HepG2 (cell line): ENCODE results near the gene SLC7A10. TPM values are rescaled to one million over a fixed set of nuclear protein-coding genes. Genes with fewer than 3 reads are reported as not detected.
A peak's percentile ranks its signal among the peaks of the same experiment; 100 is the strongest.

Source experiments
- ATM ChIP-seq: fragments of 450-650 bp; IDR thresholded peaks from 2 replicates; pipeline ENCODE4 v1.7.1; 2017; ENCODE audit warnings: mild to moderate bottlenecking, borderline replicate concordance
- BRCA1 ChIP-seq: sonication (generic); formaldehyde crosslinking; IDR thresholded peaks from 2 replicates; pipeline ENCODE4 v1.4.0; 2020; ENCODE audit warnings: missing genetic modification reagents
- CHCHD3 ChIP-seq: sonication (generic); formaldehyde crosslinking; IDR thresholded peaks from 2 replicates; pipeline ENCODE4 v1.8.0; 2022; ENCODE audit warnings: mild to moderate bottlenecking, missing genetic modification reagents, moderate library complexity
- FOXJ3 ChIP-seq: sonication (generic); formaldehyde crosslinking; IDR thresholded peaks from 2 replicates; pipeline ENCODE4 v1.4.0; 2020; ENCODE audit warnings: missing genetic modification reagents, mild to moderate bottlenecking, borderline replicate concordance
- GABPA ChIP-seq, 2 experiments: IDR thresholded peaks; 2 replicates each; pipeline ENCODE4 v1.6.1; 2011 to 2016; ENCODE audit warnings: low read depth in 2 of 2, low read length in 1 of 2, missing biosample characterization in 1 of 2, missing genetic modification characterization in 1 of 2
- KDM3A ChIP-seq: IDR thresholded peaks from 2 replicates; pipeline ENCODE4 v1.6.1; 2018; ENCODE audit warnings: low read depth, missing compliant biosample characterization
- KDM5B ChIP-seq: sonication (generic); formaldehyde crosslinking; IDR thresholded peaks from 2 replicates; pipeline ENCODE4 v1.4.0; 2020; ENCODE audit warnings: missing genetic modification reagents, mild to moderate bottlenecking, borderline replicate concordance
- MAFG ChIP-seq: sonication (generic); formaldehyde crosslinking; IDR thresholded peaks from 2 replicates; pipeline ENCODE4 v1.5.1; 2020; ENCODE audit warnings: mild to moderate bottlenecking, missing genetic modification reagents
- MXD4 ChIP-seq: IDR thresholded peaks from 2 replicates; pipeline ENCODE4 v1.6.1; 2016; ENCODE audit warnings: mild to moderate bottlenecking, missing biosample characterization, missing genetic modification reagents
- NONO ChIP-seq, 2 experiments: fragments of 450-650 bp in 1 of 2; sonication (generic) in 1 of 2; formaldehyde crosslinking in 1 of 2; IDR thresholded peaks in 1 of 2; conservative IDR thresholded peaks in 1 of 2; 2 replicates each; pipeline versions ENCODE4 v1.6.1 to v1.8.0; 2017 to 2022; ENCODE audit warnings: mild to moderate bottlenecking in 1 of 2, missing genetic modification reagents in 1 of 2, moderate library complexity in 1 of 2
- ONECUT2 ChIP-seq: sonication (generic); formaldehyde crosslinking; IDR thresholded peaks from 2 replicates; pipeline ENCODE4 v1.4.0; 2020; ENCODE audit warnings: missing genetic modification reagents
- SP1 ChIP-seq, 2 experiments: fragments of 450-650 bp in 1 of 2; sonication (generic) in 1 of 2; formaldehyde crosslinking in 1 of 2; IDR thresholded peaks; 2 replicates each; pipeline versions ENCODE4 v1.4.0 to v1.6.1; 2016 to 2020; ENCODE audit warnings: missing genetic modification reagents in 1 of 2
- SRSF4 ChIP-seq: fragments of 200-400 bp; formaldehyde crosslinking; IDR thresholded peaks from one replicate; pipeline ENCODE4 v1.6.1; 2018; ENCODE audit warnings: mild to moderate bottlenecking, low read depth, low read length, moderate library complexity; ENCODE audit not compliant: poor library complexity, severe bottlenecking
- TRIM24 ChIP-seq: sonication (generic); formaldehyde crosslinking; IDR thresholded peaks from 2 replicates; pipeline ENCODE4 v1.8.0; 2022; ENCODE audit warnings: mild to moderate bottlenecking, missing genetic modification reagents
- ZMAT3 ChIP-seq: sonication (generic); formaldehyde crosslinking; conservative IDR thresholded peaks from 2 replicates; pipeline ENCODE4 v1.7.0; 2021; ENCODE audit warnings: missing genetic modification reagents
- ZNF101 ChIP-seq: sonication (generic); formaldehyde crosslinking; IDR thresholded peaks from 2 replicates; pipeline ENCODE4 v1.4.0; 2020; ENCODE audit warnings: mild to moderate bottlenecking, low read depth, missing genetic modification reagents, borderline replicate concordance
- ZNF17 ChIP-seq: sonication (generic); formaldehyde crosslinking; IDR thresholded peaks from 2 replicates; pipeline ENCODE4 v1.5.0; 2020; ENCODE audit warnings: mild to moderate bottlenecking, missing genetic modification reagents
- ZNF430 ChIP-seq: sonication (generic); formaldehyde crosslinking; IDR thresholded peaks from 2 replicates; pipeline ENCODE4 v1.9.0; 2021; ENCODE audit warnings: mild to moderate bottlenecking, missing genetic modification reagents
- ZNF530 ChIP-seq: sonication (generic); formaldehyde crosslinking; IDR thresholded peaks from 2 replicates; pipeline ENCODE4 v1.5.0; 2020; ENCODE audit warnings: low read depth, mild to moderate bottlenecking, missing genetic modification reagents
- ZNF598 ChIP-seq: sonication (generic); formaldehyde crosslinking; IDR thresholded peaks from 2 replicates; pipeline ENCODE4 v1.5.1; 2020; ENCODE audit warnings: mild to moderate bottlenecking, missing genetic modification reagents, borderline replicate concordance
- ZNF709 ChIP-seq: sonication (generic); formaldehyde crosslinking; IDR thresholded peaks from 2 replicates; pipeline ENCODE4 v1.5.0; 2020; ENCODE audit warnings: mild to moderate bottlenecking, missing genetic modification reagents
- ZNF775 ChIP-seq: sonication (generic); formaldehyde crosslinking; IDR thresholded peaks from 2 replicates; pipeline ENCODE4 v1.4.0; 2020; ENCODE audit warnings: missing genetic modification reagents, mild to moderate bottlenecking, moderate library complexity, borderline replicate concordance
- ZNF781 ChIP-seq: sonication (generic); formaldehyde crosslinking; IDR thresholded peaks from 2 replicates; pipeline ENCODE4 v1.5.1; 2020; ENCODE audit warnings: borderline replicate concordance, mild to moderate bottlenecking, missing genetic modification reagents; ENCODE audit errors: not compliant biosample characterization
- ZNF883 ChIP-seq: sonication (generic); formaldehyde crosslinking; IDR thresholded peaks from 2 replicates; pipeline ENCODE4 v1.5.1; 2020; ENCODE audit warnings: mild to moderate bottlenecking, missing genetic modification reagents; ENCODE audit errors: not compliant biosample characterization
- ZZZ3 ChIP-seq: sonication (generic); formaldehyde crosslinking; IDR thresholded peaks from 2 replicates; pipeline ENCODE4 v1.4.0; 2020; ENCODE audit warnings: missing genetic modification reagents, mild to moderate bottlenecking, borderline replicate concordance
- polyA plus RNA-seq, 8 experiments: library from polyadenylated mRNA; depleted of rRNA in 3 of 8; stranded (reverse) in 7 of 8; unstranded in 1 of 8; fragments of >200 nt; fragmentation: Illumina TruSeq in 4 of 8; extraction: Trizol in 4 of 8; gene quantifications; 2 replicates each; pipeline versions ENCODE4 v1.2.1 to v1.2.3, GENCODE V29; 2011 to 2016; ENCODE audit warnings: low read depth in 4 of 8, missing spikeins in 1 of 8, mixed read lengths in 1 of 8; ENCODE audit not compliant: insufficient read depth in 1 of 8
- total RNA-seq, 5 experiments: library from RNA; depleted of rRNA; stranded (reverse); fragments of >200 nt; fragmentation: Illumina TruSeq; extraction: Trizol; gene quantifications; 2 replicates each; pipeline ENCODE4 v1.2.3, GENCODE V29; 2016; ENCODE audit warnings: low read depth in 1 of 5
- TF ChIP-seq, protein P1 (sequence below): IDR thresholded peaks from 2 replicates; pipeline ENCODE4 v1.6.1; 2012; ENCODE audit warnings: inconsistent platforms
- TF ChIP-seq, protein P2 (sequence below): sonication (generic); formaldehyde crosslinking; IDR thresholded peaks from 2 replicates; pipeline ENCODE4 v1.8.1; 2023; ENCODE audit warnings: mild to moderate bottlenecking, missing genetic modification reagents, borderline replicate concordance
- TF ChIP-seq, protein P3 (sequence below): sonication (generic); IDR thresholded peaks from 2 replicates; pipeline ENCODE4 v1.6.1; 2016; ENCODE audit warnings: low read depth, borderline replicate concordance
- TF ChIP-seq, protein P4 (sequence below): IDR thresholded peaks from 2 replicates; pipeline ENCODE4 v1.6.1; 2018; ENCODE audit warnings: missing genetic modification reagents

Gene SLC7A10
- total and polyA plus RNA-seq, 2 of the 13 experiments (the other 11 are each of a cell fraction or from before 2014, with no cell fraction given) = 1.1 to 2.2 TPM

DNA sequence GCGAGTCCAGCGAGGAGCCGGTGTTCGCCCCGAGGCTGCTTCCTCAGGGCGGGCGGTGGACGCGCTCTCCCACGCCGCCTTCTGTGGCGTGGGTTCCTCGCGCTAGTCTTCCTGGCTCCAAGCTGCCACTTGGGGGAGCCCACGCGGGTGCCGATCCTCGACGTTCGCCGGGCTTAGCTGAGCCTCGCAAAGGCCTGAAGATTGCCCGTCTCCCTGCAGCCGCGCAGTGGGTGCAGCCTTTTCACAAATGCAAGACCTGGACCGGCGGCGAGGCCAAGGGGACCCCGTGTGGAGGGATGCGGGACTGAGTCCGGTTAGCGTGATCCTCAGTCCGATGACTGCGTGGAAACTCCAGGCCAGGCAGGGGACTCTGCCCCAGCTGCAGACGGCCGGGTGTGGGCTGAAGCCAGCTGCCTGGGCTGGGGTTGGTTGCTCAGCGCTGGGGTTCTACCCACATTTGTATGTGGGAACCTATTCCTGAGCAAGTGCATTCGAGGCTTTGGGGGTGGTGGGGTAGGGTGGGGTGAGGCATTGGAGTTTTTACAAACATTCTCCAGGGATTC lies 48.2 kb downstream of the SLC7A10 start (continued):
- TF ChIP-seq ATM (no peak), ZNF781 (CRISPR knock-in tag) (no peak), ZNF430 (CRISPR knock-in tag) (peak; percentile 41; the same call in 1 of the 2 replicates), NONO (IDR thresholded peaks at IDR 0.05) (no peak), NONO (CRISPR knock-in tag; conservative IDR thresholded peaks at IDR 0.05) (no peak; the same call in 1 of the 2 replicates), ZZZ3 (CRISPR knock-in tag) (no peak), BRCA1 (CRISPR knock-in tag) (0 out of 2 replicates have a peak, but pooled peaks have one; percentile 8), ZMAT3 (peak; percentile 90), KDM5B (no peak; the same call in 1 of the 2 replicates), FOXJ3 (no peak), CHCHD3 (CRISPR knock-in tag) (no peak), ONECUT2 (CRISPR knock-in tag) (no peak), MXD4 (CRISPR knock-in tag) (no peak), SRSF4 (no peak), ZNF709 (no peak), SP1 (IDR thresholded peaks at IDR 0.05) (no peak), SP1 (CRISPR knock-in tag; IDR thresholded peaks at IDR 0.05) (no peak), ZNF101 (CRISPR knock-in tag) (no peak), ZNF530 (CRISPR knock-in tag) (no peak), MAFG (CRISPR knock-in tag) (no peak), KDM3A (no peak), GABPA (IDR thresholded peaks at IDR 0.05; ENCODE audit: low read depth, low read length) (no peak), GABPA (CRISPR knock-in tag; IDR thresholded peaks at IDR 0.05; ENCODE audit: low read depth) (no peak), ZNF883 (no peak), ZNF775 (CRISPR knock-in tag) (no peak), ZNF598 (CRISPR knock-in tag) (no peak), ZNF17 (no peak), TRIM24 (CRISPR knock-in tag) (no peak)
- TF ChIP-seq, protein P1, sequence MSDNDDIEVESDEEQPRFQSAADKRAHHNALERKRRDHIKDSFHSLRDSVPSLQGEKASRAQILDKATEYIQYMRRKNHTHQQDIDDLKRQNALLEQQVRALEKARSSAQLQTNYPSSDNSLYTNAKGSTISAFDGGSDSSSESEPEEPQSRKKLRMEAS = peak; percentile 22; the same call in 1 of the 2 replicates
- TF ChIP-seq, protein P2, sequence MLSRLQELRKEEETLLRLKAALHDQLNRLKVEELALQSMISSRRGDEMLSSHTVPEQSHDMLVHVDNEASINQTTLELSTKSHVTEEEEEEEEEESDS = no peak
- TF ChIP-seq, protein P3, sequence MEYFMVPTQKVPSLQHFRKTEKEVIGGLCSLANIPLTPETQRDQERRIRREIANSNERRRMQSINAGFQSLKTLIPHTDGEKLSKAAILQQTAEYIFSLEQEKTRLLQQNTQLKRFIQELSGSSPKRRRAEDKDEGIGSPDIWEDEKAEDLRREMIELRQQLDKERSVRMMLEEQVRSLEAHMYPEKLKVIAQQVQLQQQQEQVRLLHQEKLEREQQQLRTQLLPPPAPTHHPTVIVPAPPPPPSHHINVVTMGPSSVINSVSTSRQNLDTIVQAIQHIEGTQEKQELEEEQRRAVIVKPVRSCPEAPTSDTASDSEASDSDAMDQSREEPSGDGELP = no peak
- TF ChIP-seq, protein P4, sequence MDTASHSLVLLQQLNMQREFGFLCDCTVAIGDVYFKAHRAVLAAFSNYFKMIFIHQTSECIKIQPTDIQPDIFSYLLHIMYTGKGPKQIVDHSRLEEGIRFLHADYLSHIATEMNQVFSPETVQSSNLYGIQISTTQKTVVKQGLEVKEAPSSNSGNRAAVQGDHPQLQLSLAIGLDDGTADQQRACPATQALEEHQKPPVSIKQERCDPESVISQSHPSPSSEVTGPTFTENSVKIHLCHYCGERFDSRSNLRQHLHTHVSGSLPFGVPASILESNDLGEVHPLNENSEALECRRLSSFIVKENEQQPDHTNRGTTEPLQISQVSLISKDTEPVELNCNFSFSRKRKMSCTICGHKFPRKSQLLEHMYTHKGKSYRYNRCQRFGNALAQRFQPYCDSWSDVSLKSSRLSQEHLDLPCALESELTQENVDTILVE (CRISPR knock-in tag) = no peak
